Fibroblast of upper back skin (primary cell): ENCODE measurements around the gene ZSWIM4.
"Not testable (repeated sequence)": the region's sequence is repeated elsewhere in the genome, so short reads cannot be mapped to it uniquely, and the experiment has no call there.

Source experiments
- DNase-seq: peaks from one replicate; pipeline ENCODE4 v3.0.0-alpha.2; 2013

The ZSWIM4 gene

DNA sequence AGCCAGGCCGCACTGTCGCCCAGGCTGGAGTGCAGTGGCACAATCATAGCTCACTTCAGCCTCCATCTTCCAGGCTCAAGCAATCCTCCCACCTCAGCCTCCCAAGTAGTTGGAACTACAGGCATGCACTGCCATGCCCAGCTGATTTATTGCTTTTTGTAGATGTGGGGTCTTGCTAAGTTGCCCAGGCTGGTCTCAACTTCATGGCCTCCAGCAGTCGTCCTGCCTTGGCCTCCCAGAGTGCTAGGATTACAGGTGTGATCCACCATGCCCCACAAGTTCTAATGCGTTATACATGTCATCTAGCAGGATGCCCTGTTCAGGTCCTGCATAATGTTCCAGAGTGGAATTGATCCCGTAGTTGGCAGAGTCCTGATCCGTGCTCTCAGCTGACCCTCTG lies 16.4 kb upstream of the ZSWIM4 start:
- no peak for DNase-seq

DNA sequence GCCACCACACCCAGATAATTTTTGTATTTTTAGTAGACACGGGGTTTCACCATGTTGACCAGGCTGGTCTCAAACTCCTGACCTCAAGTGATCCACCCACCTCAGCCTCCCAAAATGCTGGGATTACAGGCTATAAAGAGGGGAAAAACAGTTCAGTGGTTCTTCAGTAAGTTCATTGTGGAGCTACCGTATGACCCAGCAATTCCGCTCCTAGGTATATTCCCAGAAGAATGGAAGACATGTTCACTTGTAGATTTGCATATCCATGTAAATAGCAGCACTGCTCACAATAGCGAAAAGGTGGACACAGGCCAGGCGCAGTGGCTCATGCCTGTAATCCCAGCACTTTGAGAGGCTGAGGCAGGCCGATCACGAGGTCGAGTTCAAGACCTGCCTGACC lies 15.4 kb upstream of the ZSWIM4 start:
- DNase-seq, result not testable (repeated sequence)

DNA sequence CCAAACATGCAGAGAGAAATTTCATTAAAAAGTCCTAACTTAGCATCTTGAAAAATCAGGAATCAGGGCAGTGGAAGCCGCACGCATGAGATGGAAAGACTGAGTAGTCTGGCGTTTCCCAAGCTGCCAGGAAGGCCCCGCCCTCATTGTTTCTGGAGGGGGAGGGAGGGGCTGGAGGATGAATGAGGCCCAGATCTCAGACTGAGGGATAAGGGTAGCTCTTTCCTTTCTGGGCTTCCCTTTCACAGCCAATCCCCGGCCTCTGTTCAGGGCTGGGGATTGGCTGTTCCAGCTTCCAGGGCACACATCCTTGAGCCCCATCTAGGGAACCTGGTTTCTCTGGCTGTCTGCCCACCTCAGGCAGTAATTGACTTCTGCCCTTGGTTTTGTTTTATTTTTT lies 13.7 kb upstream of the ZSWIM4 start:
- peak; percentile 92 for DNase-seq

GRCh38 chr19:13782537-13782936 lies 12.7 kb upstream of the ZSWIM4 start:
- DNase-seq, result no peak

DNA sequence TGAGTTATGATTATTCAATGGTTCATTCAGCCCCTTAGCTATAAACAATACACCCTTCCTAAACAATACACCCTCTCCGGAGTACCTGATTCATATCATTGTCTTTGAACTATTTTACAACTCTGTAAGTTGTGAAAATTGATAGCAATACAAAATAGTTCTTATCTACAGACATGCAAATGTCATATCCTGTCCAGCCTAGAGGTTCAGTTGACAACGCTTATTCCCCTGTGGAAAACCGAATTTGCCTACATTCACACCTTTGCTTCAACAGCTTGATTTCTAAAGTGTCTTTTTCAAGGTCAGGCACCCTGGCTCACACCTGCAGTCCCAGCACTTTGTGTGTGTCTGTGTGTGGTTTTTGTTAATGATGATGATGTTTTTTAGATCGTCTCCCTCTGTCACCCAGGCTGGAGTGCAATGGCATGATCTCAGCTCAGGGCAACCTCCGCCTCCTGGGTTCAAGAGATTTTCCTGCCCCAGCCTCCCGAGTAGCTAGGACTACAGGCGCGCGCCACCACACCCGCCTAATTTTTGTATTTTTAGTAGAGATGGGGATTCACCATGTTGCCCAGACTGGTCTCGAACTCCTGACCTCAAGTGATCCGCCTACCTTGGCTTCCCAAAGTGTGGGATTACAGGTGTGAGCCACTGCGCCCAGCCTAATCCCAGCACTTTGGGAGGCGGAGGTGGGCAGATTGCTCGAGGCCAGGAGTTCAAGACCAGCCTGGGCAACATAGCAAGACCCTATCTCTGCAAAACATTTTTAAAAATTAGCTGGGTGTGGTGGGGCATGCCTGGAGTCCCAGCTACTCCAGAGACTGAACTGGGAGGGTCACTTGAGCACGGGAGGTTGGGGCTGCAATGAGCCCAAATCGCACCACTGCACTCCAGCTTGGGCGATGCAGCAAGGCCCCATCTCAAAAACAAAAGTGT lies 11.4 kb upstream of the ZSWIM4 start:
- DNase-seq, result no peak

- peak; percentile 74 for DNase-seq
These were observed 10.4 kb upstream of the ZSWIM4 start for GRCh38 chr19:13784731-13785452.

DNA sequence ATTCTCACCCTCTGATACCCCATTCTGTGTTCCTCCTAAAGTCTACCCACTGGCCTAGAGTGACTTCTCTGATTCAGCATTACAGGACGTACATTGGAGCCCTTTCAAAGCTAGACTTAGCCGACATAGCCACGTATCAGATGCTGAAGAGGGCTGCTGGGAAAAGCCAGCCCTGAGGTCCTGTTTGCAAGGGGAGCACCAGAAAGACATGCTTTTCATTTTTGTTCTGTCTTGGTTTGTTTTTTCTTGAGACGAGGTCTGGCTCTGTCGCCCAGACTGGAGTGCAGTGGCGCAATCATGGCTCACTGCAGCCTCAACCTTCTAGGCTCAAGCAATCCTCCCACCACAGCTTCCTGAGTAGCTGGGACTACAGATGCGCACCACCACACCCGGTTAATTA lies 6.3 kb upstream of the ZSWIM4 start:
- DNase-seq, result peak; percentile 86

DNA sequence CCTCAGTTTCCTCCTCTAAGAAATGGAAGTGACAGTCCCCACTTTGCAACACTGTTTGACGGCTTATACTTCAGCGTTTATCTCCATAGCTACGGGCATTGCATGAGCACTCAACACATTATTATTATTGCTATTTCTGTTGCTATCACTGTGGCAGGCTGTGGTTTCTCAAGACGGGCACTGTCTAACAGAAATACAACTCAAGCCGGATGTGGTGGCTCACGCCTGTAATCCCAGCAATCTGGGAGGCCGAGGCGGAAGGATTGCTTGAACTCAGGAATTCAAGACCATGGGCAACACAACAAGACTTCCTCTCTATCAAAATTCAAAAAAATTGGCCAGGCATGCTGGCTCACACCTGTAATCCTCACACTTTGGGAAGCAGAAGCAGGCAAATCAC lies 4.9 kb upstream of the ZSWIM4 start:
- no peak for DNase-seq

DNA sequence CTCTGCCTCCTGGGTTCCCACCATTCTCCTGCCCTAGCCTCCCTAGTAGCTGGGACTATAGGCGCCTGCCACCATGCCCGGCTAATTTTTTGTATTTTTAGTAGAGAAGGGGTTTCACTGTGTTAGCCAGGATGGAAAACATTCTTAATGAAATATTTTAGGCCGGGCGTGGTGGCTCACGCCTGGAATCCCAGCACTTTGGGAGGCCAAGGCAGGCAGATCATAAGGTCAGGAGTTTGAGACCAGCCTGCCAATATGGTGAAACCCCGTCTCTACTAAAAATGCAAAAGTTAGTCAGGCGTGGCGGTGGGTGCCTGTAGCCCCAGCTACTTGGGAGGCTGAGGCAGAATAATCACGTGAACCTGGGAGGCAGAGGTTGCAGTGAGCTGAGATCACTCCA lies 1.9 kb upstream of the ZSWIM4 start:
- not testable (repeated sequence) for DNase-seq

- DNase-seq, result peak; percentile 98
These were observed 866 bp upstream of the ZSWIM4 start for GRCh38 chr19:13794398-13794756.

DNA sequence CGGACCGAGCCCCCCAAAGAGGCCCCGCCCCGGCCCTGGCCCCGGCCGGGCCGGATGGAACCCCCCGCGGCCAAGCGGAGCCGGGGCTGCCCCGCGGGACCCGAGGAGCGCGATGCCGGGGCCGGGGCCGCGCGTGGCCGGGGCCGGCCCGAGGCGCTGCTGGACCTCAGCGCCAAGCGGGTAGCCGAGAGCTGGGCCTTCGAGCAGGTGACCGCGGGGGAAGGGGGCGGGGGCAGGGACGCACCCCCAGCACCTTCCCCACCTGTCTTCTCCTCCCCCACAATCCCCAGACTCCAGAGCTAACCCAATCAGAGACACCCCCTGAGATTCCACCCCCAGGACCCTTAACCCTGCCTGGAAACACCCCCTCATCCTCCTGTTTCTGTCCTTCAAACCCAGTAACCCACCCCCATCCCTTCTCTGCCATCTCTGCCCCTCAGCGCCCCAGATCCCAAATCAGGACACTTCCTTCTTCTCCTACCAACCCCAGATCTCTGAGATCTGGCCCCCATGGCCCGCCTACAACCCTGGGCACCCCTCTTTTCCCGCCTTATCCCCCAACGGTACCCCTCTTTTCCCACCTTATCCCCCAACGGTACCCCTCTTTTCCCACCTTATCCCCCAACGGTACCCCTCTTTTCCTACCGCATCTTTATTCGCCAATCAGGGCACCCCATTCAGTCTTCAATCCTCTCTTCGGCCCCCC lies 505 bp downstream of the ZSWIM4 start:
- no peak for DNase-seq

DNA sequence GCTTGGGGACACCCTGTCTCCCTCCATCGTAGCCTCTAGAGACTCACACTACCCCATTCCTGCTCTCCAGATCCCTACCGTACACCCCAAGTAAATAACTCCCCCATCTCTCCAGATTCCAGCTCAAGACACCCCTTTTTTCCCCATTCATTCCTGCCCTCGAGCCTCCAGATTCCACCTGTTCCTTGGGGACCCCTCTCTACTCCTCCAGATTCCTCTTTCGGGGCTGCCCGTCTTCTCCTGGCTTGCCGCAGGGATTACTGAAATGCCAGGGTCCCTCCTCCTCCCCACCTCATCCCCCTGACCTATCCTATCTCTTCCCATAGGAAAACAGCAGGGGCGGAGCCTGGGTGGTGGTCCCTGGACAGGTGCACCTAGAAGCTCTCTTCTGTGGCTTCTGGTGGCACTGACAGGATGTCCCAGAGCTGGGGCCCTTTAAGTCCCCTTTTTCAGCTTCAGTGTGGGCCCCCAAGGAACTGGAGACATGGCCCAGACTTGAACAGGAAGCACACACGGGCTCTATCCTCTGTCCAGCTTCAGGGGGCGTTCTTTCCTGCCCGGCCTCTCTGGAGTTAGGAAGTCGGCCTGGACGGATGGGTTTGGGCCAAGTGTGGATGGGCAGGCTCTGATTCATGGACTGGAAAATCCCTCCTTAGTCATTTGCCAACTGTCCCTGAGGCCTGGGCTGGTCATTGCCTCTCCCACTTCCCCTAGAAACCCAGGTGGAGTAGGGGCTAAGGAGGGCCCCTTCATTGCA lies 1.2 kb downstream of the ZSWIM4 start:
- peak; percentile 90 for DNase-seq

GRCh38 chr19:13797058-13797440 lies 1.8 kb downstream of the ZSWIM4 start:
- no peak for DNase-seq

GRCh38 chr19:13797870-13798269 lies 2.6 kb downstream of the ZSWIM4 start:
- DNase-seq, result peak; percentile 83

- DNase-seq, result no peak
These were observed 4.4 kb downstream of the ZSWIM4 start for GRCh38 chr19:13799669-13800068.

GRCh38 chr19:13803038-13803437 lies 7.8 kb downstream of the ZSWIM4 start:
- DNase-seq, result no peak

DNA sequence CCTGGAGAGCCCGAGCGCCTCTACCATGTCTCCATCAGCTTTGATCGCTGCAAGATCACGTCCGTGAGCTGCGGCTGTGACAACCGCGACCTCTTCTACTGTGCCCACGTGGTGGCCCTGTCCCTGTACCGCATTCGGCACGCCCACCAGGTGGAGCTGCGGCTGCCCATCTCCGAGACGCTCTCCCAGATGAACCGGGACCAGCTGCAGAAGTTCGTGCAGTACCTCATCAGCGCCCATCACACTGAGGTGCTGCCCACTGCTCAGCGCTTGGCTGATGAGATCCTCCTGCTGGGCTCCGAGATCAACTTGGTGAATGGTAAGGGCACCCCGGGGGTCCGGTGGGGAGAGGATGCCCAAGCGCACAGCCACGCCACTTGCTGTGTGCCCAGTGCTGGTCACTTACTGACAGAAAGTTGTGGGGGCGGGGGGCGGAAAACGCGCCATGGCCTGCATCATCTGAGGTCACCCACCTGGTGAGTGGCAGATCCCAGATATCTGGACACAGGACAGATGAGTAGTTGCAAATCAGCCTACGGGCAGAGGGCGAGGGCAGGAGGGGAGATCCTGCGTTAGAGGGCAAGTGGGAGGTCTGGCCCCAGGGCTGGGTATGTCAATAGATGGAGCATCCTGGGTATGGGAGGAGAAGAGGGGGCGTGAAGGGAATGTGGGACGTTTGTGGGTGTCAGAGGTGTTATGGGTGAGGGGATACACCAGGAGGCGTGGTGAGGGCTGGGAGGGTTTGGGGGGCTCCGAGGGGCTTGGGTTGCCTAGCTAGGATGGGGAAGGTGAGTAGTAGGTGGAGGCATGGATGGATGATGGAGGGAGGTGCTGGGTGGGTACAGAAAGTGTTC lies 9.8 kb downstream of the ZSWIM4 start:
- DNase-seq, result no peak

DNA sequence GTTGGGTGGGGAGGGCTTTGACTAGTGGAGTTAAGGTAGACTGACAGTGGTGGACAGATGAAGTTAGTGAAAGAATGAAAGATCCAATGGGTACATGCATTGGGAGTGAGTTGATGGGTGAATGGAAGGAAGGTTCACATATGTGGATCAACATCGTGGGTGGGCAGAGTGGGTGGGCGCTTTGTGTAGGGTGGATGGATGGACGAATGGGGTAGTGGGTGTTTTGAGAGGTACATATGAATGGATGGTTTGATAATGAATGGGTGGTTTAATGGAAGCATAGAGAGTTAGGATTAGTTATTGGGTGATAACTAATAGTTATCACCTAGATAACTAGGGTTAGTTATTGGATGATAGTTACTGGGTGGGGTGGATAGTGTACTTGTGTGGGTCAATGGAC lies 11.5 kb downstream of the ZSWIM4 start:
- DNase-seq, result no peak

- DNase-seq, result no peak
These were observed 12.3 kb downstream of the ZSWIM4 start for GRCh38 chr19:13807421-13808021.

DNA sequence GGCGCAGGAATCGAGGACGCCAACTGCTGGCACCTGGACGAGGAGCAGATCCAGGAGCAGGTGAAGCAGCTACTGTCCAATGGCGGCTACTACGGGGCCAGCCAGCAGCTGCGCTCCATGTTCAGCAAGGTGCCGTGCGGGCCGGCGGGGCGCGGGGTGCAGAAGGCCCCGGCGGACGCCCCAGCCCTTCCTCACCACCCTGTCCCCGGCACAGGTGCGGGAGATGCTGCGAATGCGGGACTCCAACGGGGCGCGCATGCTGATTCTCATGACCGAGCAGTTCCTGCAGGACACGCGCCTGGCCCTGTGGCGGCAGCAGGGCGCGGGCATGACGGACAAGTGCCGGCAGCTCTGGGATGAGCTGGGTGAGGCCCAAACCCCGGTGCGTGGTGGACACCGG lies 13.6 kb downstream of the ZSWIM4 start:
- DNase-seq, result no peak

DNA sequence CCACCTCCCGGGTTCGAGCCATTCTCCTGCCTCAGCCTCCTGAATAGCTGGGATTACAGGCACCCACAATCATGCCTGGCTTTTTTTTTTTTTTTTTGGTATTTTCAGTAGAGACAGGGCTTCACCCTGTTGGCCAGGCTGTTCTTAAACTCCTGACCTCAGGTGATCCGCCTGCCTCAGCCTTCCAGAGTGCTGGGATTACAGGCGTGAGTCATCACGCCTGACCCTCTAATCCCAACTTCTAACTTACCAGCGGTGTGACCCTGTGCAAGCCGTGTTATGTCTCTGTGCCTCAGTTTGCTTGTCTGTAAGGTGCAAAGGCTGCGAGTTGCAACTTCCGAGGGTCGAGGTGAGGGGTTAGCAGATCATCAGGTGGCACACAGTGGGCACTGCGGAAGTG lies 17.3 kb downstream of the ZSWIM4 start:
- DNase-seq, result no peak

GRCh38 chr19:13813147-13813546 lies 17.9 kb downstream of the ZSWIM4 start:
- DNase-seq, result no peak
